Natural killer cell (primary cell): ENCODE data around the gene CBX5. TPM values are rescaled to one million over a fixed set of nuclear protein-coding genes. Genes with fewer than 3 reads are reported as not detected.

Experiments used
- ATAC-seq, 3 donors: fragments of 150-1000 bp in 2 of 3; fragments of 200-7000 bp in 1 of 3; cut with Tn5 transposase; 1 replicate in 1 of 3; 2 replicates in 2 of 3; pipeline ENCODE4 v1.10.0; 2021; ENCODE audit warnings: mild to moderate bottlenecking in 2 of 3, moderate library complexity in 2 of 3
- DNase-seq, 2 donors: peaks; one replicate each; pipeline versions ENCODE4 v3.0.0 to v3.0.0-alpha.2; 2013 to 2021; ENCODE audit warnings: mixed read lengths in 1 of 2
- H3K27ac ChIP-seq: one replicate; pipeline ENCODE4 v1.5.1; 2013; ENCODE audit warnings: mild to moderate bottlenecking, low read length
- H3K27me3 ChIP-seq: one replicate; pipeline ENCODE4 v1.6.1; 2013; ENCODE audit warnings: low read length; ENCODE audit not compliant: control insufficient read depth, insufficient read depth
- H3K36me3 ChIP-seq: one replicate; pipeline ENCODE4 v1.6.1; 2013; ENCODE audit warnings: low read length; ENCODE audit not compliant: control insufficient read depth, insufficient read depth
- H3K4me1 ChIP-seq: one replicate; pipeline ENCODE4 v1.6.1; 2013; ENCODE audit warnings: low read length; ENCODE audit not compliant: control insufficient read depth, insufficient read depth
- H3K4me3 ChIP-seq: one replicate; pipeline ENCODE4 v1.5.1; 2013; ENCODE audit warnings: low read length
- H3K9me3 ChIP-seq: one replicate; pipeline ENCODE4 v1.6.1; 2013; ENCODE audit warnings: low read length; ENCODE audit not compliant: control insufficient read depth, insufficient read depth
- H3K27ac Mint-ChIP-seq, 2 donors: one replicate each; pipeline ENCODE4 v1.8.0; 2022; ENCODE audit warnings: mild to moderate bottlenecking in 2 of 2, mixed read lengths in 2 of 2, moderate library complexity in 1 of 2
- H3K27me3 Mint-ChIP-seq, 2 donors: one replicate each; pipeline ENCODE4 v1.8.0; 2022; ENCODE audit warnings: low read depth in 2 of 2, mixed read lengths in 2 of 2
- H3K36me3 Mint-ChIP-seq: one replicate; pipeline ENCODE4 v1.8.0; 2022; ENCODE audit warnings: mixed read lengths
- H3K4me1 Mint-ChIP-seq, 2 donors: one replicate each; pipeline ENCODE4 v1.8.0; 2022; ENCODE audit warnings: mixed read lengths in 2 of 2
- H3K4me3 Mint-ChIP-seq: one replicate; pipeline ENCODE4 v1.8.0; 2022; ENCODE audit warnings: mild to moderate bottlenecking, moderate library complexity, mixed read lengths
- H3K9me3 Mint-ChIP-seq, 2 donors: one replicate each; pipeline ENCODE4 v1.8.0; 2022; ENCODE audit warnings: mixed read lengths in 2 of 2
- WGBS: methylation state at CpG from one replicate; pipeline ENCODE4 v1.1.7; 2013; ENCODE audit warnings: missing lambda C conversion rate; ENCODE audit not compliant: insufficient coverage; 5-methylcytosine and 5-hydroxymethylcytosine counted together
- intact Hi-C: fragments of 100-400 bp; cut with micrococcal nuclease; formaldehyde crosslinking; loops from one replicate; pipeline ENCODE4 v1.14.2; 2022
- total RNA-seq, 4 donors: library from RNA; stranded (reverse); fragments of 120-200 nt in 1 of 4; gene quantifications; one replicate each; pipeline versions ENCODE4 v1.2.3 to v1.2.4, GENCODE V29; 2013 to 2022
- TF ChIP-seq, protein P1 (sequence below): fragments of 200-600 bp; IDR thresholded peaks from one replicate; pipeline ENCODE4 v1.8.0; 2022; ENCODE audit warnings: antibody characterized with exemption

CBX5 gene
- total RNA-seq, 3 donors from 2014 or later (not counting 1 experiment from before 2014, with no cell fraction given) = 30.8 to 42.3 (median 36.5) TPM

DNA sequence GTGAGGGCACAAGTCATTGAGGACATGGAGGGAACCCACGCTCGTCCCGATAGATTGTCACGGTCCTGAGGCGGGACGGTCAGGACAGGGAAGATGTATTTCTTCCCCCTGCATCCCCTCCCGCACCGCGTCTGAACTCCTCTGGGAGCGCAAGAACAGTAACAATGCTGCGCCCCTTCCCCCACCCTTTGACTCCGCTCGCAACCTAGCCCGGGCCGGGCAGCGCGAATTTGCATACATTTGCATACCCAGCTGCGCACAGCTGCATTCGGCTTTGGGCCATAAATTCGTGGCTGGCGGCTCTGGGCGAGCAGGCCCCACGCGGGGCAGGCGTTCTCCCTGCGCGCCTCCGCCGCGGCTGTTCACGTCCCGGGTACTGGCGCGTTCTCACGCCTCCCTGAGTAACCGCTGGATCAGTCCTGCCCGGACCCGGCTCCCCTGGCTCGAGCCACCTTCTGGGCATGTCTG, 62.1 kb downstream of the CBX5 start:
- Mint-ChIP-seq H3K27me3 (peaks cover 0 to 8% of the 10 kb centered on the region in 2 donors), H3K4me3 (peak overlapping the region; percentile 32), H3K4me1 (peaks cover 17 to 40% of the 10 kb centered on the region in 2 donors), H3K36me3 (no peaks in the 10 kb centered on the region), H3K9me3 (no peaks in the 10 kb centered on the region), H3K27ac (peak overlapping the region in 1 of 2 donors; percentile 46)
- peak in 1 of 2 donors; percentile 18 for DNase-seq
- intact Hi-C loops = no loop called here
- no peak for ATAC-seq
- no peak overlapping the region for H3K4me3 ChIP-seq
- no peaks in the 10 kb centered on the region for H3K36me3 ChIP-seq
- H3K27me3 ChIP-seq = no peaks in the 10 kb centered on the region
- H3K27ac ChIP-seq = no peak overlapping the region
- TF ChIP-seq, protein P1, sequence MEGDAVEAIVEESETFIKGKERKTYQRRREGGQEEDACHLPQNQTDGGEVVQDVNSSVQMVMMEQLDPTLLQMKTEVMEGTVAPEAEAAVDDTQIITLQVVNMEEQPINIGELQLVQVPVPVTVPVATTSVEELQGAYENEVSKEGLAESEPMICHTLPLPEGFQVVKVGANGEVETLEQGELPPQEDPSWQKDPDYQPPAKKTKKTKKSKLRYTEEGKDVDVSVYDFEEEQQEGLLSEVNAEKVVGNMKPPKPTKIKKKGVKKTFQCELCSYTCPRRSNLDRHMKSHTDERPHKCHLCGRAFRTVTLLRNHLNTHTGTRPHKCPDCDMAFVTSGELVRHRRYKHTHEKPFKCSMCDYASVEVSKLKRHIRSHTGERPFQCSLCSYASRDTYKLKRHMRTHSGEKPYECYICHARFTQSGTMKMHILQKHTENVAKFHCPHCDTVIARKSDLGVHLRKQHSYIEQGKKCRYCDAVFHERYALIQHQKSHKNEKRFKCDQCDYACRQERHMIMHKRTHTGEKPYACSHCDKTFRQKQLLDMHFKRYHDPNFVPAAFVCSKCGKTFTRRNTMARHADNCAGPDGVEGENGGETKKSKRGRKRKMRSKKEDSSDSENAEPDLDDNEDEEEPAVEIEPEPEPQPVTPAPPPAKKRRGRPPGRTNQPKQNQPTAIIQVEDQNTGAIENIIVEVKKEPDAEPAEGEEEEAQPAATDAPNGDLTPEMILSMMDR = no peak
- no peaks in the 10 kb centered on the region for H3K9me3 ChIP-seq
- peaks cover 38% of the 10 kb centered on the region for H3K4me1 ChIP-seq
- WGBS = 31% methylated on average over 39 of the region's 39 CpGs

DNA sequence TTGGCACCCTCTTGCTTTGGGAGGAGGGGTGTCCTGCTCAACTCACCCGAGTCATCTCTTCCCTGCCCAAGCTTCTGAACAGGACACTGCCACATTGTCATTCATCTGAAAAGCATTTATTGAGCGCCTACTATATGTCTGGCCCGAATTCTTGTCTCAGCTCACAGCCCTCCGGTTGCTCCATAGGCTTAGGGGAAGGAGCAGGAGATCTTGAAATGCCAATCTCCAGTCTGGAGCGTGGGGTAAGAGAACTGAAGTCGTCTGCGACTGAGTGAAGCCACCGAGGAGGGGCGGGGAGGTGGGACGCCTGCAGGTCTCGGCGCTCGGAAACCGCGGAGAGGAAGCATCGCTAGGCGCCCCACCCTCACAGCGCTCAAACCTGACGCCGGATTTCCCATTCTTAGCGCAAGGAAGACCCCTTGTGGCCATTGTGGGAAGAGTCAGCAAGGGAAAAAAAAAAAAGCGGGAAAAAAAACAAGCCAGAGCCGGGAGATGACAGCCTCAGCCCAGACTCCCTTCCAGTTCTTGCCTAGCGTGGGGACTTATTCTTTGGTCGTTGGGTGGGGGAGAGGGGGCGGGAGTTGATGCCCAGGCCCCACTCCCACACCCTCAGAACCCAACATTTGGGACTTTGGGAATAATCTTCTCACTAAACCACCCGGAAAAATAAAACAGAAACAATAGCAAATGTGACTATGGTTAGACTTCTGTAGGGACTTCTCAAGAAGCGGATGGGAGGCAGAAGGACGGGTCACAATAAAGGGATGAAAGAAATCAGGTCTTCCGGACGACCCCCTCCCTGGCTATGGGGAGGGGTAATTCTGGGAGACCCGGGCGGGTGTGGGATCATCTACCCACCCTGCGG, 62.9 kb downstream of the CBX5 start:
- Histone ChIP-seq H3K27ac (peak overlapping the region; percentile 32), H3K4me3 (peak overlapping the region; percentile 13), H3K36me3 (no peaks in the 10 kb centered on the region), H3K27me3 (no peaks in the 10 kb centered on the region), H3K4me1 (peaks cover 38% of the 10 kb centered on the region), H3K9me3 (no peaks in the 10 kb centered on the region)
- DNase-seq = peak; percentile 49 to 93
- no peaks in the 10 kb centered on the region for H3K36me3 Mint-ChIP-seq
- peak overlapping the region; percentile 46 to 73 for H3K27ac Mint-ChIP-seq
- TF ChIP-seq, protein P1 = peak; percentile 58
- WGBS = 1% methylated on average over 30 of the region's 34 CpGs
- peak; percentile 48 to 63 (median 57) for ATAC-seq
- H3K4me1 Mint-ChIP-seq = peaks cover 17 to 40% of the 10 kb centered on the region in 2 donors
- peak overlapping the region; percentile 86 for H3K4me3 Mint-ChIP-seq
- intact Hi-C loops = no loop called here
- H3K9me3 Mint-ChIP-seq = no peaks in the 10 kb centered on the region
- peaks cover 0 to 10% of the 10 kb centered on the region in 2 donors for H3K27me3 Mint-ChIP-seq

- Histone ChIP-seq H3K27ac (peak overlapping the region; percentile 32), H3K9me3 (no peaks in the 10 kb centered on the region), H3K27me3 (no peaks in the 10 kb centered on the region), H3K36me3 (no peaks in the 10 kb centered on the region), H3K4me3 (peak overlapping the region; percentile 13), H3K4me1 (peaks cover 38% of the 10 kb centered on the region)
- 4% methylated on average over 31 of the region's 31 CpGs for WGBS
- Mint-ChIP-seq H3K27ac (peak overlapping the region; percentile 46 to 73), H3K4me3 (peak overlapping the region; percentile 86), H3K9me3 (no peaks in the 10 kb centered on the region), H3K4me1 (peaks cover 17 to 40% of the 10 kb centered on the region in 2 donors), H3K36me3 (no peaks in the 10 kb centered on the region), H3K27me3 (peaks cover 0 to 14% of the 10 kb centered on the region in 2 donors)
- TF ChIP-seq, protein P1 = no peak
- intact Hi-C loops = loop anchor here (2.0 kb wide), 1 partner anchor 153 kb away; no protein-coding TSS in a partner anchor
- ATAC-seq = peak in 1 of 3 donors; percentile 6
- peak in 1 of 2 donors; percentile 65 for DNase-seq
Observed at GRCh38 chr12:54215989-54216796, 63.7 kb downstream of the CBX5 start.
